ENCODE measurements around the gene DPP9. TPM values are rescaled to one million over a fixed set of nuclear protein-coding genes. Genes with fewer than 3 reads are reported as not detected.

The DPP9 gene
- total RNA-seq, 1 donor from 2014 or later, result 34.0 TPM

- DNase-seq (ENCODE audit: low read depth) (no peak), FAIRE-seq (no peak)
- TF ChIP-seq CTCF (IDR thresholded peaks at IDR 0.05; ENCODE audit: insufficient read depth, low read length, severe bottlenecking), result no peak
- Histone ChIP-seq H3K36me3 (ENCODE audit: control insufficient read depth, insufficient read depth, low read length) (peaks cover 39% of the 10 kb centered on the region), H3K27me3 (ENCODE audit: control insufficient read depth, insufficient read depth, low read length) (no peaks in the 10 kb centered on the region), H3K4me3 (ENCODE audit: low read depth, low read length) (no peak overlapping the region)
Observed at GRCh38 chr19:4704317-4704673, 19.3 kb downstream of the DPP9 start.

GRCh38 chr19:4703671-4704316 is 19.8 kb downstream of the DPP9 start:
- TF ChIP-seq CTCF (IDR thresholded peaks at IDR 0.05; ENCODE audit: insufficient read depth, low read length, severe bottlenecking), result no peak
- peaks cover 41% of the 10 kb centered on the region for H3K36me3 ChIP-seq (ENCODE audit: control insufficient read depth, insufficient read depth, low read length)
- no peak for DNase-seq (ENCODE audit: low read depth)
- H3K4me3 ChIP-seq (ENCODE audit: low read depth, low read length), result no peak overlapping the region
- no peaks in the 10 kb centered on the region for H3K27me3 ChIP-seq (ENCODE audit: control insufficient read depth, insufficient read depth, low read length)
- no peak for FAIRE-seq

- Histone ChIP-seq H3K27me3 (ENCODE audit: control insufficient read depth, insufficient read depth, low read length) (no peaks in the 10 kb centered on the region), H3K4me3 (ENCODE audit: low read depth, low read length) (no peak overlapping the region), H3K36me3 (ENCODE audit: control insufficient read depth, insufficient read depth, low read length) (peaks cover 44% of the 10 kb centered on the region)
- DNase-seq (ENCODE audit: low read depth) (no peak), FAIRE-seq (no peak)
- TF ChIP-seq CTCF (IDR thresholded peaks at IDR 0.05; ENCODE audit: insufficient read depth, low read length, severe bottlenecking), result no peak
Observed at GRCh38 chr19:4702764-4703163, 20.9 kb downstream of the DPP9 start.

GRCh38 chr19:4701557-4701956 is 22.1 kb downstream of the DPP9 start:
- H3K36me3 ChIP-seq (ENCODE audit: control insufficient read depth, insufficient read depth, low read length), result peaks cover 46% of the 10 kb centered on the region
- TF ChIP-seq CTCF (IDR thresholded peaks at IDR 0.05; ENCODE audit: insufficient read depth, low read length, severe bottlenecking), result no peak
- no peaks in the 10 kb centered on the region for H3K27me3 ChIP-seq (ENCODE audit: control insufficient read depth, insufficient read depth, low read length)
- no peak overlapping the region for H3K4me3 ChIP-seq (ENCODE audit: low read depth, low read length)
- FAIRE-seq (no peak), DNase-seq (ENCODE audit: low read depth) (no peak)

GRCh38 chr19:4700693-4700970 is 23.0 kb downstream of the DPP9 start:
- no peaks in the 10 kb centered on the region for H3K27me3 ChIP-seq (ENCODE audit: control insufficient read depth, insufficient read depth, low read length)
- DNase-seq (ENCODE audit: low read depth) (no peak), FAIRE-seq (no peak)
- no peak overlapping the region for H3K4me3 ChIP-seq (ENCODE audit: low read depth, low read length)
- peaks cover 47% of the 10 kb centered on the region for H3K36me3 ChIP-seq (ENCODE audit: control insufficient read depth, insufficient read depth, low read length)
- TF ChIP-seq CTCF (IDR thresholded peaks at IDR 0.05; ENCODE audit: insufficient read depth, low read length, severe bottlenecking), result no peak
